Retina (tissue), 1 donor: ENCODE measurements around the gene GNPDA2.

ENCODE experiments used
- DNase-seq: peaks from one replicate; pipeline ENCODE4 v3.0.0-alpha.2; 2016

The GNPDA2 gene

DNA sequence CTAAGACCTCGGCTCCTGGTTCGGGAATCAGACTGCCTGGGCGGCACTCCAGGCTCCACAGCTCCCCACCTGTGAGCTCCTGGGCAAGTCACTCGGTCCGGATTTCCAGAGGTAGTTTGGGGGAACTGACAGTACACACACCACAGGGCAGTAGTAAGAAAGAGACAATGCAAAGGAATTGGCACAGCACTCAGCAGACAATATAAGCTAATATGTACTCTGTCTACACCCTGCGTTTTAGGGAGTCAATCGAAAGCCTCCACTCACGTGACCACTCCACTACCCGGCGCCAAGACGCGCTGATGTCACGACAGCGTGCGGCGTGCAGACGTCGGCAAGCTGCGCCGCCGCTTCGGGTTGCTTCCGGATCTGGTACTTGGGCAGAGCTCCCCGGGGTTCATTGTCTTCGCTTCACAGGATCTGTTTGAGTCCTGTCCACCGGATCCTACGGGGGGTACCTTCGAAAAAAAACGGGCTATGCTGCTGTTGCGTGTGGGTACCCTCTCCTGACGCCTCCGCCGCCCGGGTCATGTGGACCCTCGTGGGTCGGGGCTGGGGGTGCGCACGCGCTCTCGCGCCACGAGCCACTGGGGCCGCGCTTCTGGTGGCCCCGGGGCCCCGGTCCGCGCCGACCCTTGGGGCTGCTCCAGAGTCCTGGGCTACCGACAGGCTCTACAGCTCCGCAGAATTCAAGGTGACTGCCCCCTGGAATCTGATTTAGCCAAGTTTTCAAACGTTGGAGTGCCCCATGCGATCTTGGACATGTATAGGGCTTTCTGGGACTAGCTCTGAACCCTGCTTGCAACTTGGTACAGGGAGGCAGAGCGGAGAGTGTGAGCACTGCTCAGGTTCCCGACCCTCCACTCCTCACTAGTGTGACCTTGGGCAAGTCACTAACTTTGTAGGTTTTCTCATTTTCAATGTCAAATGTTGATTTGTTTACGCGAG lies 48.0 kb downstream of the GNPDA2 start, which contains the start of gene GUF1:
TSS of gene GUF1 (plus strand) at position 327 of the 948 bp plus-strand sequence. CDS start at position 530, 203 bp downstream.
- peak; percentile 98 for DNase-seq

DNA sequence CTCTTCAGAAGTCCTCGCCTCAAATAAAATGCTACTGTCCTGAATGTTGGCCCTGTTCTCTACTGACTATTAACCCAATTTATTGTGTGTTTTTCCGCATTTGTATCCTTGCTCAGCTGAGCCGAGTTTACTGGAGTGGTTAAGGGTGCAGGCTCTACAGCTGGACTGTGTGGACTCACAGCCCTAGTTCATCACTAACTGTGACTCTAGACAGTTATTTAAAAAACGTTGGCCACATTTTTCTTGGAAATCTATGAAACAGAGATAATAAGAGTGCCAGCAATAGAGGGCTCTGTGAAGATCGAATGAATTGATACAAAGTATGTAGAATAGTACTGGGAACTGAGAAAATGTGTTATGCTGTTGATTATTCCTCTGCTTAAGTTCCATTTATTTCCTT lies 51.0 kb downstream of the GNPDA2 start:
- DNase-seq, result no peak

DNA sequence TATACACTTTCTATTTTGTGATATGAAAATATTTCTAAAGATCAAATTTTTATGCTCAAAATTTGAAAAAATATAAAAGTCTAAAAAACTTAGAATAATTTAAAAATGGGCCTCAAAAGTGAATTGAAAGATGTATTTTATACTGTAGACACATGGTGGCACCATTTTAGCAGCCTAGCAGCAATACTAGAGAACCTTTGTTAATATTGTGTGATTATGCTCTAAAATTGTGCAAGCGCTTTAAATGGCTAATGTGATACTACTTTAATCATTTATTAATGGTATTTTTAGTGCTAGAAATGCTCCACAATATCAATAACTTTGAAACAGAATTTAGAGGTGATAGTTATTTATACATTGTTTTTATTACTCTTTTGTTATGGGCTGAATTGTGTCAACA lies 51.9 kb downstream of the GNPDA2 start:
- DNase-seq, result no peak

DNA sequence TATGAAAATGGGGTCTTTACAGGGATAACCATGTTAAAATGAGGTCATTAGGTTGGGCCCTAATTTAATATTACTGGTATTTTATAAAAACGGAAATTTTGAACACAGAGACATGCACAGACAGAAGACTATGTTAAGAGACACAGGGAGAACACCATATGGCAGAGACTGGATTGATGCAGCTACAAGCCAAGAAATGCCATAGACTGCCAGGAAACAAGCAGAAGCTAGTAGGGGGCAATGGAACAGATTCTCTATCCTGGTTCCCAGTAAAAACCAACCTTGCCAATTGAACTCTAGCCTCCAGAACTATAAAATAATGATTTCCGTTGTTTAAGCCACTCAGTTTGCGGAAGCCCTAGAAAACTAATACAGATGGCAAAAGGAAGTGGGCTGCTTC lies 54.7 kb downstream of the GNPDA2 start:
- no peak for DNase-seq

DNA sequence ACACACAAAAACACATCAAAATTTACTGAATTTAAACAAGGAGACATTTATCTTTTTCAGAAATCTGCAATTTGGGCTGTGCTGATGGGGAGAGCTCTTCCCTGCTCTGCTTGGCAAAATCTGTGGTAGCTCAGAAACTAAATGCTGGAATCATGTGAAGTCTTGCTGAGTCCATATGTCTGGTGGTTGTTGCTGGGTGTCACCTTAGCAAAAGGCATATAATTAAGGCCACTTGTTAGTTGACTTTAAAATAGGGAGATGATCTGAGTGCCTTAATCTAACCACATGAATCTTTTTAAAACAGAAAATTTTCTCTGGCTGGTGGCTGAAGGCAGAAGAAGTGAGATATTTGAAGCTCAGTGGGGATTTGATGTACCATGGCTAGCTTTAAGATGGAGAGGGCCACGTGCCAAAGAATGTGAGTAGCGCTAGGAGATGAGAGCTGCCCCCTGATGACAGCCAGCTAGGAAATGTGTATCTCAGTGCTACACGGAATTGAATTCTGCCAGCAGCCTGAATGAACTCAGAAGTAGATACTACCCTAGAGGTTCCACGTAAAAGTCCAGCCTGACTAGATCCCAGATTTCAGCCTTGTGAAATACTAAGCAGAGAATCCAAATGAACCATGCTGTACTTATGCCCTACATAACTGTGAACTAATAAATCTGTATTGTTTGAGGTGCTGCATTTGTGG lies 55.7 kb downstream of the GNPDA2 start:
- no peak for DNase-seq

- no peak for DNase-seq
Measured at GRCh38 chr4:44668526-44668925, 57.8 kb downstream of the GNPDA2 start.

DNA sequence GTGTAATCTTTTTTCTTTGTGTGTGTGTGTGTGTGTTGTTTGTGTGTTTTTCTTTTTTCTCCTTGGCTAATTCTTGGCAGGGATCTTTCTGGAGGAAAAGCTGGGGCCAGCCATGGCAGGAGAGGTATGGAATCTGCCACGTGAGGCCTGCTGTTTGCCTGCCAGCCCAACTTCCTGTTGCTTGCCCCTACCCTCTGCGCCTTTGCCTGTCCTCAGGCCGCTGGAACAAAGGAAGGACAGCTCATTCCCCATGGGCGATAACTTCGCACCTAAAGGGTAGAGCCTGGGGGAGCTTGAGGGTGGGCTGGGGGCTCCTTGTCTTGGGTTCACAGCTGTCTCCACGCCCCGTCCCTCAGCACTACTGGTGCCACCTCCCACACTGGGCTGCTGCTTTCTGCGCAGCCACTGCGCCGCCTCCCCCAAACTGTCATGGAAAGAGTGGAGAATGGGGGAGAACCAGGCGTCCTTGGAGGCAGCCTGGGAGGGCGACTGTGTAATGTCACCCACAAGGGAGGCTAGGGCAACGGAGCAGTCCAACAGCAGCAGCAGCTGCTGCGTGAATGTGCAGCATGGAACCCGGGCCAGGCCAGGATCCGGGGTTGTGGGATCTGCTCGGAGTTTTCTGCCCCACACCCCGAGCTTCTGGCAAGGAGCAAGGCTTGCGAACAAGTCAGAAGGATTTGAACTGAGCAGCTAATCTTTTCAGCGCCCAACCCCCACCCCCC lies 62.7 kb downstream of the GNPDA2 start:
- no peak for DNase-seq

DNA sequence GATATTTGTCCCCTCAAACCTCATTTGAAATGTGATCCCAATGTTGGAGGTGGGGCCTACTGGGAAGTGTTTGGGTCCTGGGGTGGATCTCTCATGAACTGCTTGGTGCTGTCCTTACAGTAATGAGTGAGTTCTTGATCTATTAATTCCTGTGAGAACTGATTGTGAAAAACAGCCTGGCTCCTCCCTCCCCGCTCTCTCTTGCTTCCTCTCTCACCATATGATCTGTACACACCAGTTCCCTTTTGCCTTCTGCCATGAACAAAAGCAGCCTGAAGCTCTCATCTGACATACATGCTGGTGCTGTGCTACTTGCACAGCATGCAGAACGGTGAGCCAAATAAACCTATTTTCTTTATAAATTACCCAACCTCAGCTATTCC lies 63.7 kb downstream of the GNPDA2 start:
- no peak for DNase-seq

DNA sequence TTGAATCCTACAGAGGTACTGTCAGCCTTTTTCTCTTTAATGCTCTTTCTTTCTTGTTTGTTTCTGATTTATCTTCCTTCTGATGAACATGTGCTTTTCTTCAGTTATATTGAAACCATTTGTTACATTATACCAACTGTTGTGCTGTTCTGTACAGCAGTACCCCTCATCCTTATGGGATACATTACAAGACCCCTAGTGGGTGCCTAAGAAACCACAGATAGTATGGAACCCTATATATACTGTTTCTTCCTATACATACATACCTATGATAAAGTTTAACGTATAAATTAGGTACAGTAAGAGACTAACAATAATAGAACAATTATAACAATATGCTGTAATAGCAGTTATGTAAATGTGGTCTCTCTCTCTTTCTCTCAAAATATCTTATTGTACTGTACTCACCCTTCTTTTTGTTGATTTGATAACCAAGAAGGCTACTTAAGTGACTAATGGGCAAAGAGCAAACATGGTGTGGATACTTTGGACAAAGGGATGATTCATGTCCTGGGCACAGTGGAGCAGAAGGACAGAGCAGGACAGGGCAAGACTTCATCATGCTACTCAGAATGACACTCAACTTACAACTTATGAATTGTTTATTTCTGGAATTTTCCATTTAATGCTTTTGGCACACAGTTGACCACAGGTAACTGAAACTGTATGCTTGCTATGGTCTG lies 64.3 kb downstream of the GNPDA2 start:
- no peak for DNase-seq

DNA sequence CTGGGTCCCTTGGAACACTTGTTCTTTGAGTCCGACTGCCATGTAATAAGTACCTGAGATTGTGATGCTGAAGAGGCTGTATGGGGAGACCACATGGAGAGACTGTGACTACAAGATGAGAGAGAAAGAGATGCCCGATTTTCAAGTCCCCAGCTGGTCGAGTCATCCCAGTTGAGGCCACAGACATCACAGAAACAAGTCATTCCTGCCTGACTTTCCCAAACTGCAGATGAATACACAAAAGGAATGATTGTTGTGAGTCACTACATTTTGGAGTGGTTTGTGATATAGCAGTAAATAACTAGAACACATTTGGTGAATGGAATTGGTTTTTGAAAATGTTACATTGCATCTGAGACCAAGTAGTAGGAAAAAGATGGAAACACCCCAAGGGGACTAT lies 66.0 kb downstream of the GNPDA2 start:
- no peak for DNase-seq

DNA sequence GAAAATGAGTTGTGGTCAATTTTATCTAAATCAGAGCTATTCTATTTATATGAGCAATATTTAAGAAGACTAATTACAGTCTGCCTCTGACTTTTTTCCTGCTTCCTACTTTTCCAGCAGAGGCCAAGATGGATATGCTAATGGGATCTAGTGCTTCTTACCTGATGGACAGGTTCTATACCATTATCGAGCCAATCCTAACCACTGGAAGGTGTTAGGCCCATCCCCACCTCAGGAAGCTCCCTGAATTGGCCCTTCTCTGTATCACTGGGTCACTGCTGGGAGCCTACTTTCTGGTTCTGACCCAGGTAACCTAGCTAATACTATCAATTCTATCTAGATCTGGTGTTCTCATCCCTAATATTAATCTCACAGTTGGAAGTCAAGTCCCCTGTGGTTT lies 74.4 kb downstream of the GNPDA2 start:
- DNase-seq, result no peak
